ENCODE data around the gene UBN2. TPM values are rescaled to one million over a fixed set of nuclear protein-coding genes. Genes with fewer than 3 reads are reported as not detected.

The UBN2 gene
- total RNA-seq, 4 donors from 2014 or later: 3.6 to 40.5 (median 17.5) TPM

- Histone ChIP-seq H3K27ac (no peak overlapping the region), H3K27me3 (no peaks in the 10 kb centered on the region), H3K36me3 (no peaks in the 10 kb centered on the region), H3K9me3 (no peaks in the 10 kb centered on the region), H3K4me1 (no peaks in the 10 kb centered on the region), H3K4me3 (no peak overlapping the region)
- no peak for DNase-seq
- intact Hi-C loops (cut with DNase I; ENCODE audit: low total_unique reads): no loop called here
- TF ChIP-seq CTCF (IDR thresholded peaks at IDR 0.05) (no peak), POLR2A (IDR thresholded peaks at IDR 0.05) (no peak)
Measured at GRCh38 chr7:139186146-139186545, 44.9 kb upstream of the UBN2 start.

- intact Hi-C loops (cut with DNase I; ENCODE audit: low total_unique reads): no loop called here
- DNase-seq: no peak
- H3K4me1 ChIP-seq: no peaks in the 10 kb centered on the region
- no peak overlapping the region for H3K27ac ChIP-seq
- H3K36me3 ChIP-seq: no peaks in the 10 kb centered on the region
- H3K4me3 ChIP-seq: no peak overlapping the region
- H3K27me3 ChIP-seq: no peaks in the 10 kb centered on the region
- no peaks in the 10 kb centered on the region for H3K9me3 ChIP-seq
- TF ChIP-seq POLR2A (IDR thresholded peaks at IDR 0.05) (no peak), CTCF (IDR thresholded peaks at IDR 0.05) (no peak)
Measured at GRCh38 chr7:139189357-139189756, 41.7 kb upstream of the UBN2 start.

- Histone ChIP-seq H3K4me3 (no peak overlapping the region), H3K27ac (no peak overlapping the region), H3K36me3 (no peaks in the 10 kb centered on the region), H3K4me1 (no peaks in the 10 kb centered on the region), H3K9me3 (no peaks in the 10 kb centered on the region), H3K27me3 (no peaks in the 10 kb centered on the region)
- intact Hi-C loops (cut with DNase I; ENCODE audit: low total_unique reads): no loop called here
- DNase-seq: no peak
- TF ChIP-seq CTCF (IDR thresholded peaks at IDR 0.05) (no peak), POLR2A (IDR thresholded peaks at IDR 0.05) (no peak)
Measured at GRCh38 chr7:139192014-139192706, 38.9 kb upstream of the UBN2 start.

- H3K4me1 ChIP-seq: no peaks in the 10 kb centered on the region
- H3K27me3 ChIP-seq: no peaks in the 10 kb centered on the region
- H3K4me3 ChIP-seq: no peak overlapping the region
- no peak overlapping the region for H3K27ac ChIP-seq
- TF ChIP-seq POLR2A (IDR thresholded peaks at IDR 0.05) (no peak), CTCF (IDR thresholded peaks at IDR 0.05) (no peak)
- intact Hi-C loops (cut with DNase I; ENCODE audit: low total_unique reads): no loop called here
- no peaks in the 10 kb centered on the region for H3K36me3 ChIP-seq
- DNase-seq: no peak
- H3K9me3 ChIP-seq: peaks cover 0 to 3% of the 10 kb centered on the region in 2 donors
Measured at GRCh38 chr7:139200382-139200781, 30.7 kb upstream of the UBN2 start.

- Histone ChIP-seq H3K27me3 (no peaks in the 10 kb centered on the region), H3K4me3 (no peak overlapping the region), H3K9me3 (peaks cover 0 to 11% of the 10 kb centered on the region in 2 donors), H3K4me1 (no peaks in the 10 kb centered on the region), H3K36me3 (no peaks in the 10 kb centered on the region), H3K27ac (no peak overlapping the region)
- DNase-seq: no peak
- TF ChIP-seq POLR2A (IDR thresholded peaks at IDR 0.05): no peak
- intact Hi-C loops (cut with DNase I; ENCODE audit: low total_unique reads): no loop called here
Measured at GRCh38 chr7:139203992-139204391, 27.0 kb upstream of the UBN2 start.
